ENCODE data around the gene GABBR2.

The GABBR2 gene

DNA sequence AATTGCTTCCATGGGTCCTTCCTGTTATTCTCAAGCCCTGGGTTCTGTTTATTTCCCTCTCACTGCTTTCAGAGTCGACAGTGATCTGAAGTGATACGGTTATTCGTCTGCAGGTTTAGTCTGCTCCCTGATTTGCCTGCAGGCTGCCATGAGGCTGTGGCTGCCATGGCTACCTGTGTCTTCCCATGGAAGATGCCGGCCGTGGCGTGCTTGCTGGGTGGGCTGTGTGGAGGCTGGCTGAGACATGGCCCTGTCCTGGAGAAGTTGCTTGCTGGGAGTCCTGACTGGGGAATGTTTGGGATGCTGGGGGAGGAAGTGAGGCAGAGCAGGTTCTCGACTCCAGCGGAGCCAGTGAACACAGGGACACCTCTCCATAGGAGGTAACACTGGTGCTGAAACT, 349.2 kb downstream of the GABBR2 start:
- TF ChIP-seq CTCF (IDR thresholded peaks at IDR 0.05; ENCODE audit: low read depth, low read length): no peak
- H3K4me3 ChIP-seq (ENCODE audit: low read depth, low read length): no peak overlapping the region

GRCh38 chr9:98357921-98358535, 350.7 kb downstream of the GABBR2 start:
- TF ChIP-seq CTCF (IDR thresholded peaks at IDR 0.05; ENCODE audit: low read depth, low read length): no peak
- H3K4me3 ChIP-seq (ENCODE audit: low read depth, low read length): no peak overlapping the region

- no peak overlapping the region for H3K4me3 ChIP-seq (ENCODE audit: low read depth, low read length)
Observed at GRCh38 chr9:98356953-98357690, 351.6 kb downstream of the GABBR2 start.

DNA sequence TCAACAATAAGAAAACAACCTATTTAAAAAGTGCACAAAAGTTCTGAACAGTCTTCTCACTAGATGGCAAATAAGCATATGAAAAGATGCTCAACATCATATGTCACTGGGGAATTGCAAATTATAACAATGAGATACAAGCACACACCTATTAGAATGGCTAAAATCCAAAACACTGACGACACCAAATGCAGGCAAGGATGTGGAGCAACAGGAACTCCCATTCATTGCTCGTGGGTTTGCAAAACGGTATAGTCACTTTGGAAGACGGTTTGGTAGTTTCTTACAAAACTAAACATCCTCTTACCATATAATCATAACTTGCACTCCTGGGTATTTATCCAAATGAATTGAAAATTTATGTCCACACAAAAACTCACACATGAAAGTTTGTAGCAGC, 352.4 kb downstream of the GABBR2 start:
- no peak overlapping the region for H3K4me3 ChIP-seq (ENCODE audit: low read depth, low read length)
- no peak for TF ChIP-seq CTCF (IDR thresholded peaks at IDR 0.05; ENCODE audit: low read depth, low read length)

More at GRCh38 chr9:98356953-98357690, 351.6 kb downstream of the GABBR2 start:
- no peak for TF ChIP-seq CTCF (IDR thresholded peaks at IDR 0.05; ENCODE audit: low read depth, low read length)

GRCh38 chr9:98351370-98351769, 357.4 kb downstream of the GABBR2 start:
- TF ChIP-seq CTCF (IDR thresholded peaks at IDR 0.05; ENCODE audit: low read depth, low read length): no peak
- no peak overlapping the region for H3K4me3 ChIP-seq (ENCODE audit: low read depth, low read length)

DNA sequence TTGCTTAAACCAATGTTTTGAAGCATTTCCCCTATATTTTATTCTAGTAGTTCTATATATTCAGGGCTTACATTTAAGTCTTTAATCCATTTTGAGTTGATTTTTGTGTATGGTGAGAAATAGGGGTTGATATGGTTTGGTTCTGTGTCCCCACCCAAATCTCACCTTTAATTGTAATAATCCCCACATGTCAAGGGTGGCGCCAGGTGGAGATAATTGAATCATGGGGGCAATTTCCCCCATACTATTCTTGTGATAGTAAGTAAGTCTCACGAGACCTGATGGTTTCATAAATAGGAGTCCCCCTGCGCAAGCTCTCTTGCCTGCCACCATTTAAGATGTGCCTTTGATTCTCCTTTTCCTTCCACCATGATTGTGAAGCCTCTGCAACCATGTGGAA, 361.1 kb downstream of the GABBR2 start:
- TF ChIP-seq CTCF (IDR thresholded peaks at IDR 0.05; ENCODE audit: low read depth, low read length): no peak
- no peak overlapping the region for H3K4me3 ChIP-seq (ENCODE audit: low read depth, low read length)

DNA sequence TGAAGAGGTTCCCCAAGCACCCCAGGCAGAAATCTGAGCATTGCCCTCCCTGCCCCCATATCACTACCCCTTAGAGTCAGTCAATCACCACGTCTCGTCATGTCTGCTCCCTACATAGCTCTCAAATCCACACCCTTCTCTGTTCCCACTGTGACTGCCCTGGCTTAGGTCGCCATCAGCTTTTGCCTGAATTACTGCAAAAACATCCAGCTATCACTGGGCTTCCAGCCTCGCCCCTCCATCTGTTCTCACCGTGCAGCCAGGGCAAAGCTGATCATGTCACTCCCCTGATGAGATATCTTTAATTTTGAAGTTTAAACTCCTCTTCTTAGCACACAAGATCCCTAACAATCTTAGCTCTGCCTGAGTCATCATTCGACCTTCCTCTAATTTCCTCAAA, 363.7 kb downstream of the GABBR2 start:
- H3K4me3 ChIP-seq (ENCODE audit: low read depth, low read length): no peak overlapping the region
- TF ChIP-seq CTCF (IDR thresholded peaks at IDR 0.05; ENCODE audit: low read depth, low read length): no peak
